HG03558 (cell line): ENCODE results near the gene ATP8B4.

Experiments
- ATAC-seq: cut with Tn5 transposase; IDR thresholded peaks from one replicate; pipeline ENCODE4 v1.9.1; 2021; ENCODE audit warnings: moderate number of reproducible peaks; ENCODE audit not compliant: unreplicated experiment; ENCODE audit errors: extremely low read depth

Gene ATP8B4

DNA sequence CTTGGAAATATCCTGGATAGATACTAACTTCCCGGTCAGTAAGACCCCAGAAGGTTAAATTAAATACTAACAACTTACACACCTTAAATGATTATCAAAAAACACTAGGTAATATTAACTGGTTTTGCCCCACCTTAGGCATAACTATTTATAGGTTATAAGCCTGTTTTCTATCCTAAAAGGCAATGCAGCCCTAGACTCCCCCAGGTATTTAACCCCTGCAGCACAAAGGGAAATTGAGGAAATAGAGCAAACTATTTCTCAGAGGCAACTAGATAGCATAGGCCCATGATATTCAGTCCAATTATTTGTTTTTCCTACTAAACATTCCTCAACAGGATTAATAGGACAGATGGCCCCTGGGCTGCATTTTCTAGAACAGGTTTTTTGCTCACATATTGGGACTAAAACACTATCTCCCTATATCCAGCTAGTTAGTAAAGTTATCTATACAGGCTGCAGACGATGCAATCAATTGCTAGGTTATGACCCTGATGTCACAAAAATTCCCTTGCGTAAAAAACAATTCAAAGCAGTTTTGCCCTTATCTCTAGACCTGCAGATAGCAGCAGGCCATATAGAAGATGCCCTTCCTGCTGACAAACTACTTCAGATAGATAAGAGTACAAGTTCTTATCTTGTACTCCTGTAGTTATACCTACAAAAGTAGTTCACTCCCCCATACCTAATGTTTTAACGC, 276.9 kb downstream of the ATP8B4 start:
- no peak for ATAC-seq

DNA sequence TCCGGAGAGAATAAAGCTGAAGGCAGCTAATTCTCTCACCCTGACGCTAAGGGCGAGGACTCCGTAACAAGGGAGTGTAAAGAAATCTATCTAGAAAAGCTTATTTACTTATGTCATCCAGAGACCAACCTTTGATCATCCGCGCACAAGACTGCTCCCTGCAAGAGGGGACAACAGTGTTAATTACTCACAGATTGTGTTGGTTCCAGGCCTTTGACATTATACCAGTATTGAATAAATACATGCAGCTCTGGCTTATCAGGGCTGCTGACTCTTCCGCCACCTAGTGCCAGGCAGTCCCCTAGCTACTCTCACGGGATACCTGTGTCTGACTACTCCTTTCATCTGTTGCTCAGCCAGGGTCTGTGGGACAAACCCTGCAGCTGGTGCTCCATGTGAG, 286.5 kb downstream of the ATP8B4 start:
- ATAC-seq, result no peak

DNA sequence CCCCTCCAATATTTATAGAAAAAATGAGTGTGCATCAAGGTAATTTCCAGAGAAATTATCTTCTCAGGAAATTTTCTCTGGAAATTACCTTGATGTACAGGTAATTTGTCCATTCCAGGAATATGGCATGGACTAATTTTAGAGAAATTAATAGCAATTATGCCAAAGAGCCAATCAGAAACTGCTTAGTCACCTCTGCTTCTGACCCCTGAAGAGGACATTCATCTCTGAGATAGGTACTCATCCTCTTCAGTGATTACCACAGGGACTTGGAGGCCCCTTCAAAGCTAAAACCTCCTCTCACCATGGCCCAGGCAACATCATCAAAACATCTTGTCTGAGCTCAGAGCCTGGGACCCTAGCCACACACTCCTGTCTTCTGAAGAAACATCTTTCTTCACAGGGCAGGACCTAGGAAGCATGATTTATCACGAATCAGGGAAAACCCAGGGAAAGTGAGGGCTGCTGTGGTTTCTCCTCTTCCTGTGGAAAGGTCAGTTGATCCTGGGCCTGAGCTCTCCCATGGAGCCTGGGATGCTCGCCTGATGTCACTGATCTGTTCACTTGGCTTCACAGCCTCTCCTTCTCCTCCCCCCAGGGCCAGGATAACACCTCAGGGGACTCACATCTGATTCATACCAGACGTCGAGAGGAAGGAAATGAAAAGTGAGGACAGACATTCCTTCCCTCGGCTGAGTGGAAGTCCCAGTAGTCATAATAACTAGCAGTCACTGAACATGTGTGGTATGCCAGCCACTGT, 287.6 kb downstream of the ATP8B4 start:
- no peak for ATAC-seq

DNA sequence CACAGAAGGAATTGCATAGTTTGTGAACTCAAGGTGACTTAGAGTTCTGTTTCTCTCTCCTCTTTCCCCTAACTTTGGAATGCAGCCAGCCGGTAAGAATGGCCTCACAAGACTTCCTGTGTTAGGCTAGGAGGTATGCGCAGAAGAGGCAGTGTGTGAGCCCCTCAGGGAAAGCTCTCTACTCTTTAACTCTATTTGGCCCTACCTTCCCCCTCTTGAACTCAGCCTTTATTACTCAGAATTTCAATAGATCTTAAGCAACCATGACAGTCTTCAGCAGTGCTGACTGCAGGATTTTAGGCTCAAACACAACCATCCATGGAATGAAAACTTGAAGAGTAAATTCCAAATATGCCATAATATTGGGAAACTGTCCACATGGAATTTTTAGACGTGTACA, 288.6 kb downstream of the ATP8B4 start:
- ATAC-seq, result no peak

DNA sequence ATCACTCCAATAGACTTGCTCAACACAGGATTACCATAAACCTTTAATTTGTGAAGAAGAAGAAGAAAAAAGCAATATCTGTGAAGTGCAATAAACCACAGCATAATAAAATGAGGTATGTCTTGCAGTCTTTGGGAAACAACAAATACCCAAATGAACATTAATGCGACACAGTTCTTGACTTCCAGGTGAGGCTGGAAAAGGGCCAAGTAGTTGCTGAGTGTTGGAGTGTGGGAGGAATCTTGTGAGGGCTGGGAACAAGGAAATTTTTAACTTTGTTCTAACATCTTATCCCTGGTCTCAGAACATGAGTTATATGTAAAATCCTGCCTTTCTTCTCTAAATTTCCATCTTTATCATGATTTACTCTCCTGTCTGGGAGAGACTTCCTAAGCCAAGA, 291.7 kb downstream of the ATP8B4 start:
- no peak for ATAC-seq

DNA sequence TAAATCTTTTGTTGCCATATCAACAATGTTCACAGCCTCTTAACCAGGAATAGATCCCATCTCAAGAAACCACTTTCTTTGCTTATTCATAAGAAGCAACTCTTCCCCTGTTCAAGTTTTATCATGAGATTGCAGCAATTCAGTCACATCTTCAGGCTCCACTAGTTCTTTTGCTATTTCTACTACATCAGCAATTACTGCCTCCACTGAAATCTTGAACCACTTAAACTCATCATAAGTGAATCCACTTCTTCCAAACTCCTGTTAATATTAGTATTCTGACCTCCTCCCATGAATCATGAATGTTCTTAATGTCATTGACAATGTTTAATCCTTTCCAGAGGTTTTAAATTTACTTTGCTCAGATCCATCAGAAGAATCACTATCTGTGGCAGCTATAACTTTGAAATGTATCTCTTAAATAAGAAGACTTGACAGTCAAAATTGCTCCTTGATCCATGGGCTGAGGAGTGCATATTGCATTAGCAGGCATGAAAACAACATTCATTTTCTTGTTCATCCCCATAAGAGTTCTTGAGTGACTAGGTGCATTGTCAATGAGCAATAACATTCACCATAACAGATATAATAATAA, 292.3 kb downstream of the ATP8B4 start:
- ATAC-seq, result no peak

DNA sequence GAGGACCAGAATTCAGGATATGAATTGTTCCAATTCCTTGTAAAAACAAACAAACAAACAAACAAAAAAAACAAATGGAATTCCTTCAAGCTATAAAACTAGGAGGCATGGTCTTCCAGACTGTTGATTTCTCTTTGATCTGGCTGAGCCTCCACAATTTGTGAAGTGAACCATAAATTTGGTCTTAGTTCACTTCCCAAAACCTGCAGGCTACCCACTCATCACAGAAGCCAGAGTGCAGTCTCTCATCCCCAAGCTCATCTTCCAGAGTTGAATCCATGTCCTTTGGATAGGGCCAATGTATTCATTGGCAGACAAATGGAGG, 294.3 kb downstream of the ATP8B4 start:
- ATAC-seq, result no peak

DNA sequence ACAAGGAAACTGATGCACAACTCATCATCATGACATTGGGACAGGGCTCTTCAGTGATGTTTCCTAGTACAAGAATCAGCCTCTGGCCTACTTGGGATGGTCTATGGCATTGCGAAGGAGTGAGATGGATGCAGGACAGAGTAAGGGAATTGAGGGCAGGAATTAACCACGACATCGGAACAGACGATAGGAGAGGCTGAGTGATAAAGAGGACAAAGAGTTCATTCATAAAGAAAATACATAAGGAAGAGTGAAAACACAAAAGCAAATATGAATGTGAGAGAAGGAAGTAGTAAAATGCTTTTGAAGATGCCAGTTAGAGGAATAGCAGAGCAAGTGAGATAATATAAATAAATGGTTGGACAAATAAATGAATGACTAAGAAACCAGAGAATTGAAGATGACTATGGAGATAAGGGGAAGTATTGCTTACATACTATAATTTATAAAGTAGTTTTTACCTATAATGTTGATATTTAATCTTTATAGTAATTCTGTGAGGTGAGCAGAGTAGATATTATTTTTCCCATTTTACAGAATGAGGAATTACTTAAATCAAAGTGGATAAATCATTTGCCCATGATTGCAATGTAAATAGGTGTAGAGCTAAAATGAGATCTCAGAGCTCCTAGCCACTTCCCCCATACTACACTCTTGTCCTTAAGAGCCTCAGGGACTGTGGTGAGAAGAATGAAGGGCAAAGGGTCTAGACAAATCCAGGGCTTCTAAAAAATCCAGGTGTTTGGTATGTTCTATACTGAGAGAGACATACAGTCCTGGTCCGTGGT, 294.9 kb downstream of the ATP8B4 start:
- no peak for ATAC-seq

DNA sequence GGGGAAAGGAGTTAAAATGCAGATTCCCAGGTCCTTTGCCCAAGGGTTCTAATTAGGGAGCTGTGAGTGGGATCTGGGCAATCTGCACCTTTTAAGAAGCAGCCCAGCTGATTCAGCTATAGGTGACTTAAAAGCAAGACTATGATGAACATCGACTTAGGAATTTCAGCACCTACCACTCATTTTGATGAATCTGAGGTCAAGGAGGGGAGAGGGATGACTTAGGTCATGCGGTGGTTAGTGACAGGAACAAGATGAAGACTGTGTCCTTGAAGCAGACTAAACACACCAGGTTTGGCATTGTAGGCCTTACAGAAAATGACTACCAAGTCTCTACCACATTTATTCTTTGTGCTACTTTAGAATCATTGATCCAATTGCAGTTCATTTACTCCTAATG, 301.9 kb downstream of the ATP8B4 start:
- no peak for ATAC-seq

DNA sequence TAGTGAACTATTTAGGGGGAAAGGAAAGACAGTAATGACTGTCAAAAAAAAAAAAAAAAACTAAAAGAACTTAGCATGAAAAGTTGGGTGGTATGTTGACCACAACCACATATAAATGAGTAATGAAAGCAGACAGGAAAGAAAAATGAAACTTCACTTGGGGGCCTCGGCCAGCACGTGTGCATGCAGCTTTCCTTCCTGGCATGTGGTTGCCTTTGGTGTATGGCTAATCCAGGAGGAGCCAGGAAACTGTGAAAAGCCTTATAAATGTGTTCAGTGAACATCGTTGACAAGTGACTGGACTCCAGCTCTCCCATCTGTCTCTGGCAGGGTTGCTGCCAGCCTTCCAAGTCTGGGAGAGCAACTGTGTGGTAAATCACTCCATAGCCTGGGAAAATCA, 303.1 kb downstream of the ATP8B4 start:
- peak; percentile 55 for ATAC-seq

DNA sequence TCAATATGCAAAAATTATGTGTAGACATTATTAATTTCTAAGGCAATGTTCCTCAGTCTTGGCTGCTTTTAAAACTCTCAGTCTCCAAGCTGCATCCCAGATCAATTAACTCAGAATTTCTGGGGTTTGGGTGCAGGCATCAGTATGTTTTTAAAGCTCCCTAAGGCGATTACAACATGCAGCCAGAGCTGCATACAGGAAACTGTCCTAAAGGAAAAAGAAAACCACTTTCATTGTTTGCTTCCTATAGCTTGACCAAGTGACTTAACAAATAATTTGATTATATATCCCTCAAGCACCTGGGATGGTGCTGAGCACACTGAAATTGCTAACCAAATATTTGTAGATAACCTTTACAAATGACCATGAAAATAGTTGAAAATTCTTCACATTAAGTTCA, 303.5 kb downstream of the ATP8B4 start:
- no peak for ATAC-seq

DNA sequence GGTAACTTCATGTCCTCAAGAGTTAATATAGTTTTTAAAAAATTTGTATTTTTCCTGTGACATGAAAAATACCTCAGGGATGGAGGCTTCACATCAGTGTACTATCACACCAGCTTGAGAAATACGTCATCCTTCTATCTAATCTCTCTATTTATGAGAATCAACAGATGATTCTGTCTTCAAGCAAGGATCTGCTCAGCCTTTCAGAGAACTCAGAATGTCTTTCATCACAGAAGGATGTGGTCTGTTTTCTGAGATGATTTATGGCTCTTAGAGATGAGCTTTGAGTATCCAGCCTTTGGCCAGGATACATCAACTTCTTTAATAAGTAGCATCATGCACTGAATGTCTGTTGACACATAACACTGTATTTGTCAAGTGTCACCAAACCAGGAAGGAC, 304.3 kb downstream of the ATP8B4 start:
- no peak for ATAC-seq

DNA sequence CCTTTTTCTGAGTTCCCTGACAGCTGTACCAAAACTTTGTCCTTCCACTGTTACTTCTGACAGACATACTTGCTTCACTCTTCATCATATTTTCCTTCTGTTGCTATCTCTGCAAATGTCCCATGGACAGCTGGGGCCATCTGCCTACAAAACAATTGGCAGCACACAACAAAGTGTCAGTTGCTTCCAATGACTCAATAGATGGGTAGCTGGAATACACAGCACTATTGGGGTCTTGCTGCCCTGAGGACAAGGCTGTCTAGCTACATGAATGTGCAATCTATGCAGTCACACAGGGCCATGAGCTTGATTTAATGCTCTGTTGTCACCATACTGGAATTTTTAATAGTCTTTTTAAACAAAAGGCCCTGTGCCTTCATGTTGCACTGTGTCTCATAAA, 305.4 kb downstream of the ATP8B4 start:
- no peak for ATAC-seq

DNA sequence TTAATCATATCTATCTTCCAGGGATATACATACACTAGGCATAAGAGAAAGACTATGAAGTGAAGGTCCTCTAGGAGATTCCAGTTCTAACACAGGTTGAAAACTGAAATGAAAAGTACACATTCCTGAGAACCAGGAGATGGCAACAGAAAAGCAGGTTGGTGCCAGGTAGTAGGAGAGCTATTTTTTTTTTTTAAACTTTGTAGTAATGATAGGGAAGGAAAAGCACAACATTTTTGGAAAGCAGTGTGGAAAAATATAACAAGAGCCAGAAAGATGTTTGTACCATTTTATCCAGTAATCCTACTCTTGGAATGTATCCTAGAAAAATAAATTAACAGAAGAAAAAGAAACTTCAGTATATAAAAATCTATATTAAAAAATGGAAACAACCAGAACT, 308.3 kb downstream of the ATP8B4 start:
- no peak for ATAC-seq

DNA sequence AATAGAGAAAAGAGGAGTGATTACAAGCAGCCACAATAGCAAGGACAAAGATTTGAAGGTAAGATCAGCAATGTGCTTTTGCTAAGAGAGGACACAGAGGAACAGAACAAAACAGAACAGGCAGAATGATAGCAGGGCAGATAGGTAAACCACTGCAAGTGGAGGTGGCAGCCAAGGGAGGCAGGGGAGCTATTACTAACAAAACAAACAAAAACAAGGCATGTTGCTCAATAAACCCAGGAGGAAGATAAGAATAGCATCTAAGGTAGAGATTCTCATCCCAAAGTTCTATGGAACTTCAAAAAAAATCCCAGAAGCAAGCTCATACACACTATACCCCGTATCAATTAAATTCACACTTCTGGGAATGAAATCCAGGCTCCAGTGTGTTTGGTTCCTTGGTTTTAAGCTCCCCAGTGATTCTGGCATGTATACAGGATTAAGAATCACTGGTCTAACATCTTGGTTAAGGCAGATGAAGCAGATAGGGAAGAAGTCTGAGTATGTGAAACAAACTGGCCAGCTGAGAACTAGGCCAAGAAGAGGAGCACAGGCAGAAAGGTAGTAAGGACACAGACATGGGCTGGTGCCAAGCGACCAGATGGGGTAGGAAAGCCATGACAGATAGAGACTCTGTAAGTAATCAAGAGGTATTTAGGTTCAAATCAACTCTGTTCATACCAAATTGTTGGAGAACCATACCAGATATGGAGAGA, 309.0 kb downstream of the ATP8B4 start:
- ATAC-seq, result no peak

DNA sequence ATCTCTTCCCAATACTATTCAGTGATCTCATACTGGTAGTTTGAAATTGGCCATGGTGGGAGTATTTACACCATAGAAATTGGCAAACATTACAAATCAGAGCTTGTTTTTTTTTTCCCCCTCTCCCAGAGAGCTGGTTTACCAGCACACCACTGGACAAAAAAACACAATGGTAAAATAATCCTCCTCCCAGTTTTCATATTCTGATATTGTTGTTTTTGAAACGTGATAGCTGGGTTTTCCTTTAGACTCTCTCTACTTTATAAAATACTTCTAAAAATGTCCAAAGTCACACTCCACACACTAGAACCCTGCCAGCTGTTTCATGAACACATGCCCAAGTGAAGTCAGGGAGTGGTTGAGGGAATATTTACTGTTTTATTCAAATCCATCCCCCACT, 310.7 kb downstream of the ATP8B4 start:
- no peak for ATAC-seq
